Measurements from ENCODE around the gene SLC9A1.
"Not testable (repeated sequence)": the region's sequence is repeated elsewhere in the genome, so short reads cannot be mapped to it uniquely, and the experiment has no call there.

SLC9A1 gene

GRCh38 chr1:27127419-27127818 lies 27.5 kb downstream of the SLC9A1 start:
- H3K4me3 ChIP-seq (ENCODE audit: low read length), result no peak overlapping the region
- DNase-seq (ENCODE audit: low read depth), result no peak
- TF ChIP-seq CTCF (conservative IDR thresholded peaks at IDR 0.05; ENCODE audit: low read length), result peak; percentile 17

GRCh38 chr1:27126391-27126790 lies 28.5 kb downstream of the SLC9A1 start:
- no peak for DNase-seq (ENCODE audit: low read depth)
- H3K4me3 ChIP-seq (ENCODE audit: low read length), result no peak overlapping the region
- no peak for TF ChIP-seq CTCF (conservative IDR thresholded peaks at IDR 0.05; ENCODE audit: low read length)

DNA sequence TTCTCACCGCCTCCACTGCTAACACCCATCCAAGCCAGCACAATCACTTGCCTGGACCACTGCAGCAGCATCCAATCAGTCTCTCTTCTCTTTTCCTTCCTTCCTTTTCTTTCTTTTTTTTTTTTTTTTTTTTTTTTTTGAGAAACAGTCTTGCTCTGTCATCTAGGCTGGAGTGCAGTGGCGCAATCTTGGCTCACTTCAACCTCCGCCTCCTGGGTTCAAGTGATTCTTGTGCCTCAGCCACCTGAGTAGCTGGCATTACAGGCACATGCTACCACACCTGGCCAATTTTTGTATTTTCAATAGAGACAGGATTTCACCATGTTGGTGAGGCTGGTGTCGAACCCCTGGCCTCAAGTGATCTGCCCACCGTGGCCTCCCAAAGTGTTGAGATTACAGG lies 29.8 kb downstream of the SLC9A1 start:
- not testable (repeated sequence) for DNase-seq (ENCODE audit: low read depth); H3K4me3 ChIP-seq (ENCODE audit: low read length)

- no peak for DNase-seq (ENCODE audit: low read depth)
- TF ChIP-seq CTCF (conservative IDR thresholded peaks at IDR 0.05; ENCODE audit: low read length), result no peak
- no peak overlapping the region for H3K4me3 ChIP-seq (ENCODE audit: low read length)
Observed at GRCh38 chr1:27124405-27124804, 30.5 kb downstream of the SLC9A1 start.

DNA sequence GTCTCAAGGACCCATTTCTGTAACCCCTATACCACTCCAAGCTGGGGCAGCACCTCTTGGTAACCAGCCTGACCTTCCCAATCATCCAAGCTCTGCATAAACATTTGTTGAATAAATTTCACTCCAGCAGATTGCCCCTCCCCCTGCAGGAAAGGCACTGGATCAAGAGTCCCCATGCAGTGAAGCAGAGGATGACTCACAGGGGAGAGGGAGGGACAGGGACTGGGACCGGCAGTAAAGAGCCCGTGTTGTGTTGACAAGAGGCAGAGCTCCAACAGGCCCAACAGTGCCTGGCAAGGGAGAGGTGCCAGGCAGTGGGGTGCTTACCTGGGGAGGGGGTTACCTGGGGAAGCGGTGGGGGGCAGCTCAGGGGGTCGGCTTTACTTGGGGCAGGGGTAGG lies 32.3 kb downstream of the SLC9A1 start:
- no peak overlapping the region for H3K4me3 ChIP-seq (ENCODE audit: low read length)
- TF ChIP-seq CTCF (conservative IDR thresholded peaks at IDR 0.05; ENCODE audit: low read length), result no peak
- peak; percentile 68 for DNase-seq (ENCODE audit: low read depth)

DNA sequence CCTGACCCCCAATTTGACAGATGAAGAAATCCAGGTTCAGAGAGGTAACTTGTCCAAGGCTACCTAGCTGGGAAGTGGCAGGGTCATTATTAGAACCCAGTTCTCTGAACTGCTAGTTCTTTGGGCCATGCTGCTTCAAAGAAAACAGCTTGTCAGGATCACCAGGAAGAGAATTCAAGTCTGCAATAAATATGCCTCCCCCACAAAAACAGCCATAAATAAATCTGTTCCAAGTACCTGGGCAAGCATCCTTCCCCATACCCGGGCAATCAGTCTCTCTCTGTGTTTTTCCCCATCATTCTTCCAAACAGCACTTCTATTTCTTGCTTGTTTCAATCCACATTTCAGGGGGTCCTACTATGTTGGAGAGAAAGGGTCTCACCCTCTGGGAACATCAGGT lies 34.1 kb downstream of the SLC9A1 start:
- no peak for TF ChIP-seq CTCF (conservative IDR thresholded peaks at IDR 0.05; ENCODE audit: low read length)
- no peak for DNase-seq (ENCODE audit: low read depth)

DNA sequence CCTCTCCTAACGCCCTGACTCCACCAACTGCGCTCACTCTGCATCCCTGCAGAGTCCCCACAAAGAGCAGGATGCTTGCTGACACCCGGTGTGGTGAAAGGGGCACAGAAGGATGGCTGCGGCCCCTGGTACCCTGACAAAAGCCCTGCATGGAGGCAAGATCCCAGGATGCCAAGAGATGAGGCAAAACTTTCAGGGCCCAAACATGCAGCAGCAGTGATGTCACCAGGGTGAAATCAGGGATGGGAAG lies 36.6 kb downstream of the SLC9A1 start:
- no peak overlapping the region for H3K4me3 ChIP-seq (ENCODE audit: low read length)
- TF ChIP-seq CTCF (conservative IDR thresholded peaks at IDR 0.05; ENCODE audit: low read length), result no peak
- DNase-seq (ENCODE audit: low read depth), result no peak

More for the DNA sequence above, 34.1 kb downstream of the SLC9A1 start:
- no peak overlapping the region for H3K4me3 ChIP-seq (ENCODE audit: low read length)

DNA sequence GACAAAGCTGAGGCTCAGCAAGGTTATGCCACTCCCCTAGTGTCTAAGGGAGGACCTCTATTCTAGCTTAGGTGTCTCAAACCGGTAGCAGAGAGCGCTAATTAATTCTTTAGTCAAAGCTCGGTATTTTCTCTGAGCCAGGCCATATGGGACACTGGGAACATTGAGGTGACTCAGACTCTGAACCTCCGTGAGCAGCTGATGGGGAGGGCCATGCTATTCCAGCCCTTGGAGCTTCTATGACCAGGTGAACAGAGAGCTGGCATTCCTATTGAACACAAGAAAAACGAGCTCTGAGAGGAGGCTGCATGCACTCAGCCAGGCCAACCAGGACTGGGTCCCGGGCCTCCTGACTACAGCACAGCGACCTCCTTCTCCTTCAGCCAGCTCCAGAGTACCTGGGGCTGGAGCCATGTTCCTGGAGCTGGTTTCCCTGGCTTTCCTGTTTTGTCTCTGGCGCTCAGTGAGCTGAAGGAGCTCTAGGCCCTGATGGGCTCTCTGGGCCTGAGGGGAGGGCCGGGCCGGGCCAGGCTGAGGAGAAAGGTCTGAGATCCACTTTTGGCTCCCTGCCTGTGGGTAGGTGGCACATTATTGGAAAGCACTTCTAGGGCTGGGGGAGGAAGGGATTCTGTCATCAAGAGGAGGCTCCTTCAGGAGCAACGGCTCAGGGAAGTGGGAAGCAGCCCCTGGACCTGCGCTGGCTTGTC lies 37.0 kb downstream of the SLC9A1 start:
- no peak overlapping the region for H3K4me3 ChIP-seq (ENCODE audit: low read length)
- no peak for TF ChIP-seq CTCF (conservative IDR thresholded peaks at IDR 0.05; ENCODE audit: low read length)
- DNase-seq (ENCODE audit: low read depth), result no peak

Data from AG10803 (cell line).